ENCODE measurements around the gene PRSS50.

- TF ChIP-seq, protein P1, sequence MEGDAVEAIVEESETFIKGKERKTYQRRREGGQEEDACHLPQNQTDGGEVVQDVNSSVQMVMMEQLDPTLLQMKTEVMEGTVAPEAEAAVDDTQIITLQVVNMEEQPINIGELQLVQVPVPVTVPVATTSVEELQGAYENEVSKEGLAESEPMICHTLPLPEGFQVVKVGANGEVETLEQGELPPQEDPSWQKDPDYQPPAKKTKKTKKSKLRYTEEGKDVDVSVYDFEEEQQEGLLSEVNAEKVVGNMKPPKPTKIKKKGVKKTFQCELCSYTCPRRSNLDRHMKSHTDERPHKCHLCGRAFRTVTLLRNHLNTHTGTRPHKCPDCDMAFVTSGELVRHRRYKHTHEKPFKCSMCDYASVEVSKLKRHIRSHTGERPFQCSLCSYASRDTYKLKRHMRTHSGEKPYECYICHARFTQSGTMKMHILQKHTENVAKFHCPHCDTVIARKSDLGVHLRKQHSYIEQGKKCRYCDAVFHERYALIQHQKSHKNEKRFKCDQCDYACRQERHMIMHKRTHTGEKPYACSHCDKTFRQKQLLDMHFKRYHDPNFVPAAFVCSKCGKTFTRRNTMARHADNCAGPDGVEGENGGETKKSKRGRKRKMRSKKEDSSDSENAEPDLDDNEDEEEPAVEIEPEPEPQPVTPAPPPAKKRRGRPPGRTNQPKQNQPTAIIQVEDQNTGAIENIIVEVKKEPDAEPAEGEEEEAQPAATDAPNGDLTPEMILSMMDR (IDR thresholded peaks at IDR 0.05; ENCODE audit: borderline replicate concordance, extremely low read depth, low read length, poor library complexity, severe bottlenecking), result no peak
- no peak for TF ChIP-seq EZH2 (IDR thresholded peaks at IDR 0.05; ENCODE audit: borderline replicate concordance, low read depth, low read length, severe bottlenecking)
Measured at GRCh38 chr3:46673151-46674030, 44.3 kb downstream of the PRSS50 start.
